GM18517 (cell line): ENCODE data around the gene RCBTB2.
"Not testable (repeated sequence)": the region's sequence is repeated elsewhere in the genome, so short reads cannot be mapped to it uniquely, and the experiment has no call there.

Experiments used
- ATAC-seq: cut with Tn5 transposase; IDR thresholded peaks from one replicate; pipeline ENCODE4 v1.9.1; 2021; ENCODE audit warnings: mild to moderate bottlenecking, moderate library complexity; ENCODE audit not compliant: unreplicated experiment

RCBTB2 gene

GRCh38 chr13:48456546-48456945, 76.3 kb downstream of the RCBTB2 start:
- ATAC-seq = no peak

- ATAC-seq = not testable (repeated sequence)
Measured at GRCh38 chr13:48451196-48451595, 81.7 kb downstream of the RCBTB2 start.

GRCh38 chr13:48449656-48450055, 83.2 kb downstream of the RCBTB2 start:
- no peak for ATAC-seq

GRCh38 chr13:48448959-48449614, 83.8 kb downstream of the RCBTB2 start:
- no peak for ATAC-seq

- no peak for ATAC-seq
Measured at GRCh38 chr13:48448285-48448958, 84.5 kb downstream of the RCBTB2 start.

GRCh38 chr13:48446464-48446863, 86.4 kb downstream of the RCBTB2 start:
- ATAC-seq = no peak

GRCh38 chr13:48443442-48444208, 89.3 kb downstream of the RCBTB2 start:
- ATAC-seq = no peak
